GM12874 (cell line): Measurements from ENCODE around the gene JMJD6.

Experiments
- TF ChIP-seq, protein P1 (sequence below): IDR thresholded peaks from 2 replicates; pipeline ENCODE4 v1.5.1; 2011; ENCODE audit warnings: low read depth, mild to moderate bottlenecking, control low read depth, low read length, moderate library complexity; ENCODE audit not compliant: insufficient read depth

Gene JMJD6

DNA sequence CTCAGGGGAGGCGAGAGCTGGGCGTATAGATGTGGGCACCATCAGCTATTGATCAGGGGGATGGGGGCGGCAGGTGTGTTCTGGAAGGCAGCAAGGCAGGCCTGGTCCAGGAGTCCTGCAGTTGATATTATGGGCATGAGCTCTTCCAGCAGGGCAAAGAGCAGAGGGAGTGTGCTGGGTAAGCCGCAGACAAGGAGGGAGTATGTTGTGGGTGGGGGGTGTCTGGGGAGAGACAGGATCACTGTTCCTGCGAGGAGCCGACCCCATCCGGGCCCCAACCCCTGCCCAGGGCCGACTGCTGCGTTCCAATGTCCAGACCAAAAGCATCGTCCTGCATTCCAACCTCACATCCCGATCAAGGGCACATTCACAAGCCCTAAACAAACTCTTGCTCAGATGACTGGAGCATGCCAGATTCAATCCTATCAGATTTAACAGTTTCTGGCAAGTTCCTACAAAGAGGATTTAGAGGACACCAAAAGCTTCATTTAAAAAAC lies 24.9 kb downstream of the JMJD6 start:
- TF ChIP-seq, protein P1, sequence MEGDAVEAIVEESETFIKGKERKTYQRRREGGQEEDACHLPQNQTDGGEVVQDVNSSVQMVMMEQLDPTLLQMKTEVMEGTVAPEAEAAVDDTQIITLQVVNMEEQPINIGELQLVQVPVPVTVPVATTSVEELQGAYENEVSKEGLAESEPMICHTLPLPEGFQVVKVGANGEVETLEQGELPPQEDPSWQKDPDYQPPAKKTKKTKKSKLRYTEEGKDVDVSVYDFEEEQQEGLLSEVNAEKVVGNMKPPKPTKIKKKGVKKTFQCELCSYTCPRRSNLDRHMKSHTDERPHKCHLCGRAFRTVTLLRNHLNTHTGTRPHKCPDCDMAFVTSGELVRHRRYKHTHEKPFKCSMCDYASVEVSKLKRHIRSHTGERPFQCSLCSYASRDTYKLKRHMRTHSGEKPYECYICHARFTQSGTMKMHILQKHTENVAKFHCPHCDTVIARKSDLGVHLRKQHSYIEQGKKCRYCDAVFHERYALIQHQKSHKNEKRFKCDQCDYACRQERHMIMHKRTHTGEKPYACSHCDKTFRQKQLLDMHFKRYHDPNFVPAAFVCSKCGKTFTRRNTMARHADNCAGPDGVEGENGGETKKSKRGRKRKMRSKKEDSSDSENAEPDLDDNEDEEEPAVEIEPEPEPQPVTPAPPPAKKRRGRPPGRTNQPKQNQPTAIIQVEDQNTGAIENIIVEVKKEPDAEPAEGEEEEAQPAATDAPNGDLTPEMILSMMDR, result no peak

DNA sequence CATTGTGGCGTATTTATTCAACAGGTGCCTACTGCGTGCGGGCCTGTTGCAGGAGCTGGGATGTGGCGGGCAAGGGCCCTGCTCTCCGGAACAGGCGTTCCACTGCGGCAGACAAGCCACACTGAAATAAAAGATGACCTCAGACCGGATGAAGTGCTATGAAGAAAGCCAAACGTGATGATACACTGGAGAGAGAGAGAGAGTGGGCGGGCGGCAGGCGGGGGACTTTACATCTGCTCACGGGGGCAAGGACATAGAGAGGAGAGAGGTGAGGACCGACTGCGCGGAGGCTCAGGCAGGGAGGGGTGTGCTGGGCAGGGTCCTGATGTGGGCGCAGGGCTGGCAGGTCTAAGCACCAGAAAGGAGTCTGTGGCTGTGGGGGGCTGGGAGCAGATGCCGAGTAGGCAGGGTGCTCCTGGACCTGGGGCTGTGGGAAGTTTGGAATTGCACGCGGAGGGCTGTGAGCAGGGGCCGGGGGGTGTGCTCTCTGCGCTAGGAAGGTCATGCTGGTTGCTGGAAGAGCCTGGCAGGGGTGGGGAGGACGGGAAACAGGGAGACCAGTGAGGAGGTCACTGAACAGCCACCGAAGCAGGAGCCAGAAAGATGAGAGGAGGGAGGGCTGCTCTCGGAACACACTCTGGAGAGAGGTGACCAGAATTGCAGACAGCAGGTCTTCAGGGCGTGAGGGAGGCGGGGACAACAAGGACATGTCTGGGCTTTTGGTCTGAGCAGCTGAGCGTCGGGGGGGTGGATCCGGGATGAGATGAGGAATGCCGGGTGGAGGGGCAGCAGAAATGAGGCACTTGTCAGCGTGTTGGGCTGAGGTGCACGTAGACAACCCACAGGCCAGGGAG lies 25.6 kb downstream of the JMJD6 start:
- TF ChIP-seq, protein P1, result no peak

DNA sequence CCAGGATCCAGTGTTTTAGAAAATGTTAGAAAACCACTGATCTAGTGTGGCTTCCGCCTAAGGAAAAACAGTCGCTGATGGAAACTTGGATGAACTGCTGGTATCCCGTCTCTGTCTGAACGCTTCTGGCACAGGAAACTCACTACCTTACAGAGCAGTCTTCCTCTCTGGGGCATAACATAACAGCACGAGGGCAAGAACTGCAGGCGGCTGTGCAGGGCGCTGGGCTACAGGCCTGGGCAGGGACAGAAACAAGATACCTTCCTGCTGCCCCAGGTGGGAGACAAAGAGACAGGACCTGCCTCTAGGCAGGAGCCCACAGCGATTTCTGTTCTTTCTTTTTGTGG lies 26.2 kb downstream of the JMJD6 start:
- TF ChIP-seq, protein P1, result no peak

DNA sequence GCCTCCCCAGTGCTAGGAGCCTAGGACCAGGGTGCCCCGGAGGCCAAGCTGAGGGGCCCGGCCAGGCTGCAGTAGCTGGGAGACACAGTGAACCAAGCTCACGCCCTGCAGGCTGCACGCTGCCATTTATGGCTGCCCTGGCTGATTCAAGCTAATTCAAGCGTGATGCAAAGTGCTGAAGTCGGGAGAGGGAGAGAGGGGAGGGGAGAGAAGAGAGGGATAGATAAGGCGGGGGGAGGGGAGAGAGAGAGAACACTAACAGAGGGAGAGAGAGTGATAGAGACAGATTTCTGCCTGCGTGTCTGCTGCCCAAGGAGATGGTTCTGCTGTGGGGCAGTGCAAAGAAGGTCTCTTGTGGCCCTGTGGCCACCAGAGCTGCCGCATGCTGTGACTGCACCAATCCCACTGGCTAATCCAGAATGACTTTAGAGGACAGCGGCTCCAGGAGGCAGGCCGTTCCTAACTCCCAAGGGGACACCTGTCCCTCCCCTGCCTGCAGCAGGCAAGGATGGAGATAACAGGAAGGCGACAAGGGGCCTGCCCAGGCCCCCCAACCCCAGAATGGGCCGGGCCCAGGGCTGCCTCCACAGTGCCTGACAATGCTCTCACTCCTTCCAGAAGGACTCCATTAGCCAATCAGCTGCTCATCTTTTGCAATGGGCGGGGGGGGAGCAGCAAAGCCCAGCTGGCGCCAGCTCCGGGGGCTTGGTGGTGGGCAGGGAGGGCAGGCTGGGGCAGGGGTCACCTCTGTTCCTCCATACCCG lies 28.5 kb downstream of the JMJD6 start:
- TF ChIP-seq, protein P1, result no peak

DNA sequence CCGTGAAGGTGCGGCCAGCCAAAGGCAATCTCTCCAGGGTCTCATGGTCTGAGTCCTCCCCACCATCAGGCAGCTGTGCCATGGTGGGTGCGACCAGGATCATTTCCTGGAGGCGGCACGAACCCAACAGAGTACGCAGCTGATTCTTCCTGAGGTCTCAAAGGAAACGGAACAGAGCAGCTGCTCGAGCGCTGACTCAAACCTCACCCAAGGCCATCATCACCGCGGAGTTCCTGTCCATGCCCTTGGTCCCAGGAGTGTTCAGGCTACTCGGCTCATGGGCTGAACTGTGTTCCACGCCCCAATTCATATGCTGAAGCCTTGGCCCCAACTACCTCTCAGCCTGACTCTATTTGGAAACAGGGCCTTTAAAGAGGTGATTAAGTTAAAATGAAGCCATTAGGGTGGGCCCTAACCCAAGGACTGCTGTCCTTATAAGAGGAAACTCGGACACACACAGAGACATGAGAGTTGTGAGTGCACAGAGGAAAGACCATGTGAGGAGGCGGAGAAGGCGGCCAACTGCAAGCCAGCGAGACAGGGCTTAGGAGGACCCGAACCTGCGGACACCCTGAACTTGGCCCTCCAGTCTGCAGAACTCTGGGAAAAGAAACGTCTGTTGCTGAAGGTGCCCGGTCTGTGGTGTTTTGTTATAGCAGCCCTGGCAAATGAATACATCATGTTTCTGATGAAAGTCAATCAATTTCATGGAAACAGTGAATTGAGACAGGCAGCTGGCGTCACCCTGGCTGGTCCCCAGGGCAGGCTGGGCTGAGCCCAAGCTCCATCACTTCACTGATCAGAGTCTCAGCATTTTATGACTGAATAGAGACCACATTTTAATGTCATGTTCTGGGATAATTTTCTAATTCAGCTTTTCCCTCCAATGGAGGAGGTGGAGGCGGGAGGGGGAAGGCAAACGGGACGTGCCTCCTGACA lies 29.4 kb downstream of the JMJD6 start:
- TF ChIP-seq, protein P1, result no peak

DNA sequence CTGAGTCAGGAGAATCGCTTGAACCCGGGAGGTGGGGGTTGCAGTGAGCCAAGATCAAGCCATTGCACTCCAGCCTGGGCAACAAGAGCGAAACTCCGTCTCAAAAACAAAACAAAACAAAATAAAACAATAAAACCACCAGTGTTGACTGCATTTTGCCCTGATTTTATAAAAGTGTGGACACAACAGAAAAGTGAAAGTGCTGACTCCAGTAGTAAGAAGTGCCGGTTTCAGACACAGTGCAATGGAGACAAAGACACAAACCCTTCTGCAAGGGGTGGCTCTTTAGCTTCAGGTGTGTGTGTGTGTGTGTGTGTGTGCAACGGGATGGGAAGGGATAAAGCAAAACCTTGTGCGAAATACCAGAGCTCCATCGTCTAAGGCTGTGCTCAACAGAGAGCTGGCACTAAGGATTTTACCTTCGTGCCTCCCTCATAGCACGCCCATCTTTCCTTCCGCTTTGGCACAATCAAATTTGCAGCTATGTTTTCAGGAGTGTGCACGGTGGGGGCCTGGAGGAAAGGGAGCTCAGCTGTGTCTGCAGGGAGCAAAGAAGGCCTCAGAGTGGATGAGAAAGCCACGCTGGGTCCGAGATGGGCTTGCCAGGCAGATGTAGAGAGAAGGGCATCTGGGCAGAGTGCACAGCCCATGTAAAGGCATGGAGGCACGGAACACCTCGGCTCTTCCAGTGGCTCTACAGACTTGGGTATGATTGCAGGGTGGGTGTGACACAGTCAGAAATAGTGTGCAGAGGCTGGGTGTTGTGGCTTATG lies 31.2 kb downstream of the JMJD6 start:
- TF ChIP-seq, protein P1, result no peak
